Measurements from ENCODE around the gene MECP2.

DNA sequence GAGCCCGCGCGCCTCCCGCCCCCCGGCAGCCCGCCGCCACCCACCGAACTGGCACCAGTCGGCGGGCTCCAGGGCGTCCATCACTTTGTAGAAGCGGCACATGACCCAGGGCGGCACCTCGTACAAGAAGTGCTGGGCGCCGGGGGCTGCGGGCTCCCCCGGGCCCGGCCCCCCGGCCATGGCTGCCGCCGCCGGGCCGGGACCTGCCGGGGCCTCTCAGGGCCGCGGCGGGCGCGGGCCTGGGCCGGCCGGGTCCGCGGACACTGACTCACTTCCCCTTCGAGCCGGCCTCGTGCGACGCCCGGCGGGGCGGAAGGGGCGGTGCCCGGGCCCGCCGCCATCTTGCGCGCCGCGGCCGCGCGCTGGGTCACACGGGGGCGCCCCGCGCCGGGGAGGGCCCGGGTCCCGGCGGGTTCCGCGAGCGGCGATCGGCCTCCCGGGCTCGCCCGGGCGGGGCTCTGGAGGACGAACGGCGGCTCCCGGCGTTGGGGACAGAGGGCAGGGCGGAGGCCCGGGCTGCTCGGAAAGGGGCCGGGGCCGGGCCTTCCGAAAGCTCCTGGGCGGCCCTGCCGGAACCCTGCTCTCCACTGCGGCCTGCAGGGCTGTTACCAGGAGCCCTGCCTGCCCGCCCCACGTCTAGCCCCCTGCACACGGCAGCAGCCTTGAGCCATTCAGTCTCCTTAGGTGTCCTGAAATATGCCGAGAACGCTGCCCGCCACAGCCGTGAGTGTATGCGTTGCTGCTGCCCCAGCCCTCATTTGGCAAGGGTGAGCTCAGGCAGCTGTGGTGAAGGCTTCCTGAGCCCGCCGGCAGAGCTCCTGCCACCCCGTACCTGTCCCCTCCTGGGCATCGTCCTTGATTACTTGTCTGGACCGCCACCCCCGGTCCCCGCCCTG, 77.6 kb downstream of the MECP2 start, which contains the start of gene IRAK1:
- no peak for TF ChIP-seq BACH2 (CRISPR knock-in tag; IDR thresholded peaks at IDR 0.05; ENCODE audit: borderline replicate concordance)
- no peak for TF ChIP-seq ZNF565 (CRISPR knock-in tag; conservative IDR thresholded peaks at IDR 0.05; ENCODE audit: low read depth)
- no peak for TF ChIP-seq ZNF8 (CRISPR knock-in tag; IDR thresholded peaks at IDR 0.05)
- no peak for TF ChIP-seq ARNTL (CRISPR knock-in tag; IDR thresholded peaks at IDR 0.05; ENCODE audit: borderline replicate concordance, low read depth)
- no peak for TF ChIP-seq ZFP30 (CRISPR knock-in tag; IDR thresholded peaks at IDR 0.05)
- TF ChIP-seq GLIS3 (CRISPR knock-in tag; IDR thresholded peaks at IDR 0.05) = no peak
- TF ChIP-seq, protein P1, sequence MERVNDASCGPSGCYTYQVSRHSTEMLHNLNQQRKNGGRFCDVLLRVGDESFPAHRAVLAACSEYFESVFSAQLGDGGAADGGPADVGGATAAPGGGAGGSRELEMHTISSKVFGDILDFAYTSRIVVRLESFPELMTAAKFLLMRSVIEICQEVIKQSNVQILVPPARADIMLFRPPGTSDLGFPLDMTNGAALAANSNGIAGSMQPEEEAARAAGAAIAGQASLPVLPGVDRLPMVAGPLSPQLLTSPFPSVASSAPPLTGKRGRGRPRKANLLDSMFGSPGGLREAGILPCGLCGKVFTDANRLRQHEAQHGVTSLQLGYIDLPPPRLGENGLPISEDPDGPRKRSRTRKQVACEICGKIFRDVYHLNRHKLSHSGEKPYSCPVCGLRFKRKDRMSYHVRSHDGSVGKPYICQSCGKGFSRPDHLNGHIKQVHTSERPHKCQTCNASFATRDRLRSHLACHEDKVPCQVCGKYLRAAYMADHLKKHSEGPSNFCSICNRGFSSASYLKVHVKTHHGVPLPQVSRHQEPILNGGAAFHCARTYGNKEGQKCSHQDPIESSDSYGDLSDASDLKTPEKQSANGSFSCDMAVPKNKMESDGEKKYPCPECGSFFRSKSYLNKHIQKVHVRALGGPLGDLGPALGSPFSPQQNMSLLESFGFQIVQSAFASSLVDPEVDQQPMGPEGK (CRISPR knock-in tag; IDR thresholded peaks at IDR 0.05; ENCODE audit: borderline replicate concordance) = no peak
- TF ChIP-seq OSR1 (CRISPR knock-in tag; IDR thresholded peaks at IDR 0.05) = no peak

All from SK-N-SH treated with all-trans-retinoic acid at 6 μM for 48 hours (cell line).